SK-MEL-5 (cell line): Measurements from ENCODE around the gene UPK2. TPM values are rescaled to one million over a fixed set of nuclear protein-coding genes. Genes with fewer than 3 reads are reported as not detected.
"Not testable (repeated sequence)": the region's sequence is repeated elsewhere in the genome, so short reads cannot be mapped to it uniquely, and the experiment has no call there.

Source experiments
- DNase-seq: peaks from one replicate; pipeline ENCODE4 v3.0.0-alpha.2; 2016; ENCODE audit warnings: low read depth, low spot score
- in situ Hi-C: cut with HindIII; loops from 2 replicates; pipeline ENCODE4 v1.10.0; 2016; ENCODE audit warnings: low sequenced_read_pairs, high pct_unique_total_duplicates, low pct_unique_long_range_greater_than_20kb
- total RNA-seq: library from RNA; depleted of rRNA; stranded (reverse); fragments of >200 nt; shearing (Covaris generic); gene quantifications from 2 replicates; pipeline ENCODE4 v1.2.3, GENCODE V29; 2014

Gene UPK2
- total RNA-seq, 1 experiment from 2014 or later: not detected

DNA sequence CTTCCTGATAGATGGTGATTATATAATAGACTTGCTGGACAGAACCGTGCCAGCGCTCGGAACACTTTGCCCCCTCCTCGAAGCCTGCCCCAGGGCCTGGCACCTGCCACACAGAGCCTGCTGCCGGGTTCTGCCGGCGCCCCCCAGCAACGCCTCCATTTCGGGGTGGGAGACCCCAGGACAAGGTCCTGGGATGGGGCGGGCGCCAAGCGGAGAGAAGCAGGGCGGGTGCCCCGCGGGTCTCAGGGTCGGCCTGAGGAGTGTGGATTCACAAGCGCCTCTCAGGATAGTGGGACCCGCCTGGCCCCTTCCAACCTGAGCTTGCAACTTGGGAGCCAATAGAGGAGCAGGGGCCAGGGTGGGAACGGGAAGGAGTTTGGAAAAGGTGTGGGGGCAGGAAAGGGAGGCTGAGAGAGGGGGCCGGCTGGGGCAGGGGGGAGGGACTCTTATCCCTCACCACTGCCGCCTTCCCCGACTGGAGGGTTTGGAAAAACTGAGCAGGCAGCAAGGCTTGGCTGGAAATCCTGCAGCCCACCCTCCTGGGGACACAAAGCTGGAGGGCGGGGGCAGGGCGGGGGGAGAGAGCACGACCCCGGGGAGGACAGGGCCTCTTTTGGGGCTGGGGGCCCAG is 27.1 kb upstream of the UPK2 start:
- DNase-seq: peak; percentile 57
- in situ Hi-C loops: no loop called here

DNA sequence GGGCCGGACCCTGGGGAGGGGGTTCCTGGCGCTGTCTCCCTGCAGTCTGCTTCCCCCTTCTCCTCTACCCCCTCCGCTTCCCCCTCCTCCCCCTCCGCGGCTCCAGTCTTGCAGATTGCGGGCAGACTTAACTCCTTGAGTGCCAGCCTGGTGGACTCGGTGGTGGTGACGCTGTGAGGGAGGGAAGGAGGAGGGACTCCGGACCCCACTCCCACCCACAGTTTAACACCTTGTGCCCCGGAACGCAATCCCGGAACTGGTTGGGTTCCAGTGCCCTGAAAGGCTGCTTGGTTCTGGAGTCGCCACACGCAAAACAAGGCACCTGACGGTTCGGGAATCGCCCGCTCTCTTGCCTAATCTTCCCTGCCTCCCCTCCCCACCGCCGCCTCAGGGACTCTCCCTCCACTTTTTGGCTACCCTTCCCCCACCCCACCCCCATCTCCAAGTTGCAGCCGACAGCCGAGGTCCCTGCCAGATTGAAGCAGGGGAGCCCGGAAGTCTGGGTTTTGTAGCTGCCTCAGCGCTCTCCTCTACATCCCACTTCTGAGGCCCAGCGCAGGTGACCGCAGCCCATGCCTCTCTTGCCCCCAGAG is 26.5 kb upstream of the UPK2 start:
- DNase-seq: peak; percentile 88
- in situ Hi-C loops: no loop called here

DNA sequence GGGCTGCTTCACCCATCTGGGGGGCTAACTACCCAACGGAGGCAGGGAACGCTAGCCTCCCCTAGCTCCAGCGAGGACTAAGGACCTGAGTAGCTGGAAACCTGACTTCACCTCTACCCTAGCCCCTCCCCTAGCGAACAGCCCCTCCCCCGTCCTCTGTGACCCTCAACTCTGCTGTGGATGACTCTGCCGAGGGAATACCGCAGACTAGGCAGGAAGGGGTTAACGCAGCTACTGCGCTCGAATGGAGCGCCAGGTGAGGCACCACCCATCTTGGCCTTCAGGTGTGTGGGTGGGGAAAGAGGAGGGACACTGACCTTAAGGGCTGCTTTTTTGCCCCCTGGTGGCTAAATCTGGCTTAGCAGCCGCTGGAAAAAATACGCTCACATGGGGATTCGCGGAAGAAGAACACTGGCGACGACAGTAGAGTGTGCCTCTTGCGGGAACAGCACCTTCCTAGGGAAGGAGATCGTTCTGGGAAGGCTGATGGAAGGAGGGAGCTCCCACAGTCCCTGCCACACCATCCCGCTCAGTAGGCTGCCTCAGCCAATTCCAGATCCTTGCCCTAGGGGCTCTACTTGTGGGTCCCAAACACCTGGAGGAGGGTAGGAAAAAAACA is 25.9 kb upstream of the UPK2 start:
- in situ Hi-C loops: no loop called here
- peak; percentile 77 for DNase-seq

DNA sequence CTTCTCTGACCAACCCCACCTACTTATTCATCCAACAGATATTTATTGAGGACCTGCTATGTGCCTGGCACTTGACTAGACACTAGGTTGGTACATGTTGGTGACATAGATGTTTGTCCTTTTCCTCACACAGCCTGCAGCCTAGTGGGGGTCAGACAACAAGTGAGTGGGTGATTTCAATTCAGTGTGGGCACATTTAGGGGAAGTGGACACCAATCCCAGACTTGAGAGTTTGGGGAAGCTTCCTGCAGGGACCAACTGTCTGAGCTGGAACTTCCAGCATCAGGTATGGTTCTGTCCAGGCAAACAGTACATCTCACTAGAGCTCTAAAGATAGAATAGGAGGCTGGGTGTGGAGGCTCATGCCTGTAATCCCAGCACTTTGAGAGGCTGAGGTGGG is 24.5 kb upstream of the UPK2 start:
- DNase-seq: no peak
- in situ Hi-C loops: no loop called here

DNA sequence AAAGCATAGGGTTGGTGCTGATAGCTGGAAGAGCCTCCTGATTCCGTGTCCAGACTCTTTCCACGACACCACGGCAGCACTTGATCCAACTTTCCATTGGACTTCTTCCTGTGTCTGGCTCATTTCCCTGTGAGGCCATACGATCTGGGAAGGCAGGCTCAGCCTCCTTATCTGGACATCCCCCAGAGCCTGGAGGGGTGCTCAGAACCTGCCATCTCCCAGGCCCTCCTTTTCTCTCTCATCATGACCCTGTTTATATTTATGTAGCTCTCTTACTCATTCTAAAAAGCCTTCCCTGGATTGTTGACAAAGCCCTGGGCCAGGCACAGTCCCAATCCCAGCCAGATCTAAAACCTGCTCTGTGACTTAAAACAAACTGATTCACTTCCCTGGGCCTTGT is 22.6 kb upstream of the UPK2 start:
- in situ Hi-C loops: no loop called here
- DNase-seq: no peak

DNA sequence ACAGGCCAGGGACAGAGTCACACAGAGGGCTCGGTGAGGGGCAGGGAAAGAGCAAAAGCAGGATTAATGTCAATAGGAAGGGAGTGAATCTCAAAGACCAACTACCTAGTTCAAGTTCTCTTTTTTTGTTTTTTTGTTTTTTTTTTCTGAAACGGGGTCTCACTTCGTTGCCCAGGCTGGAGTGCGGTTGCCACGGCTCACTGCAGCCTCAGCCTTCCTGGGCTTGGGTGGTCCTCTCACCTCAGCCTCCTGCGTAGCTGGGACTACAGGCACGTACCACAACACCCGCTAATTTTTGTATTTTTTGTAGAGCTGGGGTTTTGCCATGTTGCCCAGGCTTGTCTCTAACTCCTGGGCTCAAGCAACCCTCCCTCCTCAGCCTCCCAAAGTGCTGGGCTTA is 20.7 kb upstream of the UPK2 start:
- no peak for DNase-seq
- in situ Hi-C loops: no loop called here

DNA sequence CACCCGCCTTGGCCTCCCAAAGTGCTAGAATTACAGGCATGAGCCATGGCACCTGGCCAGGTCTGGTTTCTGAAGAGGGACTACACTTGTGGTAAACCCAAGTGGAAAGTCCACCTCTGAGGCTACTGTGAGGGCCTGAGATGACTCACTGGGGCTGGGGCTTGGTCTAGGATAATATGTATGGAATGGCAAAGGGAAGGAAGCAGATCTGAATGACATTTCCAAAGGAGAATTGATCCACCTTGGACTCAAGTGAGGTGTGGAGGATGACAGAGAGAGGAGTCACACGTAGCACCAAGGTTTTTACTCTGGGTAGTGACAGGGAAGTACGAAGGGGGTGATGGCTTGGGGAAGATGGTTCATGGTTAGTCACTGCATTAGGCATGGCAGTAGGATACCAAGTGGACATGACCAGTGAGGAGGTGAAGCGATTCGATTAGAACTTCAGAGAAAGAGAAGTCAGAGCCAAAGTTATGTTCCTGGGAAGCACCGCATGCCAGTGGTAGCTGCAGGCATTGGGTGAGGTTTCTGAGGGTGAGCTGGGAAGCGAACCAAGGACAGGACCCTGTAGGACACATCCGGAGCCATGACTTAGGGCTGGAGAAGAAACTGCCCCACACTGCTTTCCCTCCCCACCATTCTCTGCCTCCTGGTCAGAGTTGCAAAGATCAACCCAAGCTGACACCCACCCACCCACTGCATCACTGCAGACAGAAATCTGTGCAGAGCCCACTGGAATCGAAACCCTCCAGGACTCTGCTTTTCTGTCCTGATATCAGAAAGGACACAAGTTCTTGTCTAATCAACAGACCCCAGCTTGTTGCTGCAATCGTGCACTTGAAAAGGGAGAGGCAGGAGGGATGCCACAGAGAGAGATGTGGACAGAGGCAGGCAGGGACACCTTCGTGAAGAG is 17.4 kb upstream of the UPK2 start:
- no peak for DNase-seq
- in situ Hi-C loops: no loop called here

DNA sequence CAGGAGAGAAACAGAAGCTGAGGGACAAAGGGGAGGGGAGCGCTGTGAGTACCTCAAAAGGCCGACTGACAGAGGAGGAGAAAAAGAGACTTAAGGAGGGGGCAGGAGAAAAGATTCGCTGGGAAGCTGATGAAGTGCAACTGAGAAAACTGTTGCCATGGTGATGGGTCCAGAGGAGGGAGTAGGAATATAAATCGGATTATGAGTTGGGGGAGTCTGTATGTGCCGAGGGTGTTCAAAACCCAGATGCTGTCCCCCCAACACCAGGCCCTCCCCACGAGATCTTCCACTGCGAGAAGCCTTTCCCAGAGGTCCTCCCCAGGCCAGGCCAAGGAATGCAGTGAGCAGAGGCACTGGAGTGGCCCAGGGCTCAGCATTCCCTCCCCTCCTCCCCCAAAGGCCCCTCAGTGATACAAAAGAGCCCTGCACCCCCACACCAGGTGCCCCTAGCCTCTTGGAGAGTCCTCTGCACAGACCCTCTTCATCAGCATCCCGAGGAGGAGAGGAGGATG is 16.6 kb upstream of the UPK2 start:
- in situ Hi-C loops: no loop called here
- no peak for DNase-seq

DNA sequence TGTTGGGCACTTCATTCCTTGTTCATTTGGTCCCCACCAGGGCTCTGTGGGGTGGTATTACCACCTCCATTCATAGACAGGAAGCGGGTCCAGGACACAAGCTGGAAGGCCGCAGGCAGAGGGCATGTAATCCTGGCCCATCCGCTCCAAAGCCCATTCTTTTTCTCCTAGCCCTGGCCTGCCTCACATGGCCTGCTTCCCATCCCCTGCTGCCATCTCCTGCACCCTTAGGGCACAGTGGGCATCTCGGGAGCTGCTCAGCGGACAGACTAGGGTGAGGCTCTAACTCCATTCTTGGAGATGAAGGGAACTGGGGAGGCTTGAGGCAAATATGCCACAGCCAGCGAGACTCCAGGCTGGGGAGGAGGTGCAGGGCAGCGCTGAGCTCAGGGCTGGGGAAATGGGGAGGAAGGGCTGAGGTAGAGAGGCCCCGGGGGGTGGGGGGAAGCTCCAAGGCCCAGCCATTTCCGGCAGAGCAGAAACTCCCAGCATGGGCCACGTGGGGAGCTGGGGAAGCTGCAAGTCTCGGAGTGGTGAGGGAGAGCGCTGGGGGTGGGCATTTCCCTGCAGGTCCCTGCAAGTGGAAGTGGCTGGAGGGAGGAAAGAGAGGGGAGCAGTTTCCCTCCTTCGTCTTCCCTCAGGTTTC is 16.0 kb upstream of the UPK2 start:
- in situ Hi-C loops: no loop called here
- DNase-seq: no peak

DNA sequence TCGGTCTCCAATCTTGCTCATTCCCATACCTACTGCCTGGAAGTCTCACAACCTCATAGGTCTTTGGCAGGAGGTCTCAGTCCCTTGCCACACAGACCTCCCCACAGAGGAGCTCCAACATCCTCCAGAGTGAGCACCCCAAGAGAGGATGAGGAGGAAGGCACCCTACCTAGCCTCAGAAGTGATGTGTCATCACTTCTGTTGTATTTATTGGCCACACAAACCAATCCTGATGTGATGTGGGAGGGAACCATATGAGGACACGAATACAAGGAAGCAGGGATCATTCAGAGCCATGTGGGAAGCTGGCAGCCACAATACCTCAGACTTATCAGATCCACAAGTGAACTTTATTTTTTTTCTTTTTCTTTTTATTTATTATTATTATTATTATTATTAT is 9.0 kb upstream of the UPK2 start:
- in situ Hi-C loops: no loop called here
- no peak for DNase-seq

DNA sequence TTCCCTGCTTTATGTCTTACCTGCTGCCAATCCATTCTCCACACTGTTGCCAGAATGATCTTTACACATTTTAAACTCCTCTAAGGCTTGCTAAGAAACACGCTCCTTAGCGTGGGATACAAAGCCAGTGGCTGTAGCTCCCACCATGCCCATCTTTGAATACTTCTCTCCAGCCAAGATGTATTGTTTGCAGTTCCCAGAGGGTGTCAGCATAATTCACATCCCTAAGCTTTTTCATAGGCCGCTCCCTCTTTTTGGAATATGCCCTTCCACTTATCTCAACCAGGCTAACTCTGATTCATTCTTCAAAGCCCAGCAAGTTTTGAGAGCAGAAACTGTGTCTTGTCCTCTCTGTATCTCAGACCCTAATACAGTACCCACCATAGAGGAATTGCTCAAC is 8.1 kb upstream of the UPK2 start:
- no peak for DNase-seq
- in situ Hi-C loops: no loop called here

DNA sequence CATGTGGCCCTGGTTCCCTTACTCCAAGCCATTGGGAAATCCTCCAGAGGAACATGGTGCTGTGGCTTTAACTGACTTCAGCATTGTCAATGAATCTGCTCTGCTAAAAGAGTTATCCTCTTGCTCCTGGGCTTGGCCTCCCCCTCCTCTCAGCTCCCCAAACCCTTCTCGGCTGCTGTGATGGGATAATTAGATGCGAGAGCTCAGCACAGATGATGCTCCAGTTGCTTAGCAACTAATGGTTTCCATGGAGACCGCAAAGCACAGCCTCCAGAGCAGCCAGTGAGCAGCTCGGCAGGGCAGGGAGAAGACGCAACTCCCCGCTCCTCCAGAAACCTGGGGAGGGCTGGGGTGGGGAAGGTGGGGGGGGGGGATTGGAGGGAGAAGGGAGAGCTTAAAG is 2.8 kb upstream of the UPK2 start:
- peak; percentile 33 for DNase-seq
- in situ Hi-C loops: no loop called here

DNA sequence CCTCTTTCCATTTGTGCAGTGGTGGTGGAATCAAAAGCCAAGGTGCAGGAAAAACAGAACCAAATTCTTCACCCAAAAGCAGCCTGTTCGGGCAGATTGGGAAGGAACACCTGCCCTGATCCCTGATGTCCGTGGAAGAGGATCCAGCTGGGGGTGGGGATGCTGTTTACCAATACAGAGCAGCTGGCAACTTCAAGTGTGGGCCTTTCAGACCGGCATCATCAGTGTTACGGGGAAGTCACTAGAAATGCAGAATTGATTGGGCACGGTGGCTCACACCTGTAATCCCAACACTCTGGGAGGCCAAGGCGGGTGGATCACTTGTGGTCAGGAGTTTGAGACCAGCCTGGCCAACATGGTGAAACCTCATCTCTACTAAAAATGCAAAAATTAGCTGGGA is 2.1 kb upstream of the UPK2 start:
- in situ Hi-C loops, DNase-seq: not testable (repeated sequence)

DNA sequence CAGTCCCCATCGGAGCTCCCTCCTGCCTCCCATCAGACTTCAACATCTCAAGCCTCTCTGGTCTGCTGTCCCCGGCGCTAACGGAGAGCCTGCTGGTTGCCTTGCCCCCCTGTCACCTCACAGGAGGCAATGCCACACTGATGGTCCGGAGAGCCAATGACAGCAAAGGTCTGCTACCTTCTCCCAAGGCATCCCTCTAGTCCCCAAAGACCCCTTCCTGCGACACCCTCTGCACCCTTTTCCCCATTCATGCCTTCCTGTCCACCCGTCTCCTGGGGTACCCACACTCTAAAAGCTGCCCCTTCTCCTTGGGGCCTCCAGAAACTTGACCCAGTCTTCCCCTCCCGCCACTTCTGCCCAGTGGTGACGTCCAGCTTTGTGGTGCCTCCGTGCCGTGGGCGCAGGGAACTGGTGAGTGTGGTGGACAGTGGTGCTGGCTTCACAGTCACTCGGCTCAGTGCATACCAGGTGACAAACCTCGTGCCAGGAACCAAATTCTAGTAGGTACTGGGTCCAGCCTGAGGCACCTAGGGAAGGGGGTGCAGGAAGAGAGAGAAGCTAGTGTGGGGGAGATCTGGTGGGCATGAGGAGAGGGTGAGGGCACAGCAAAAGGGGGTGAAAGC is 860 bp downstream of the UPK2 start:
- no peak for DNase-seq
- in situ Hi-C loops: no loop called here

DNA sequence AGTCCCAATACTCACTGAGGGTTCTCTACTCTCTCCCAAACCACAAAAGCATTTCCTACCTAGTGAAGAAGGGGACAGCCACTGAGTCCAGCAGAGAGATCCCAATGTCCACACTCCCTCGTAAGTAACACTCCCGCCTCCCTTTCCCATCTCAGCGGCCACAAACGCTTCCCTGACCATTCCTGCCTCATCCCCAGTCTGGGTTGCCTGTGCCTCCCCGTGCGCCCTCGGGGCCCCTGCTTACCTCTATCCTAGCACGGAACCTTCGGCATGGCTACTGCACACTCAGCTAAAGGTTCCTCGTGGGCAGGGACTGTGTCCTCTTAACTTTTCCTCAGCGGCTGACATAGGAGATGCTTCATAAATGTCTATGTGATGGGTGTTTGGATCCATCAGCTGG is 1.5 kb downstream of the UPK2 start:
- DNase-seq: no peak
- in situ Hi-C loops: no loop called here

DNA sequence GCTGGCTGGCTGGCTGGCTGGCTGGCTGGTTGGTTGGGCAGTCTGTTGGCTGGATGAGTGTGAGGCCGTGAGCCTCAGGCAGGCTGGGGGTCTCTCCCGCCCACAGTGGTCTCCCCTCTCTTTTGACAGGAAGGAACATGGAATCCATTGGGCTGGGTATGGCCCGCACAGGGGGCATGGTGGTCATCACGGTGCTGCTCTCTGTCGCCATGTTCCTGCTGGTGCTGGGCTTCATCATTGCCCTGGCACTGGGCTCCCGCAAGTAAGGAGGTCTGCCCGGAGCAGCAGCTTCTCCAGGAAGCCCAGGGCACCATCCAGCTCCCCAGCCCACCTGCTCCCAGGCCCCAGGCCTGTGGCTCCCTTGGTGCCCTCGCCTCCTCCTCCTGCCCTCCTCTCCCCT is 1.9 kb downstream of the UPK2 start:
- in situ Hi-C loops: no loop called here
- DNase-seq: no peak

DNA sequence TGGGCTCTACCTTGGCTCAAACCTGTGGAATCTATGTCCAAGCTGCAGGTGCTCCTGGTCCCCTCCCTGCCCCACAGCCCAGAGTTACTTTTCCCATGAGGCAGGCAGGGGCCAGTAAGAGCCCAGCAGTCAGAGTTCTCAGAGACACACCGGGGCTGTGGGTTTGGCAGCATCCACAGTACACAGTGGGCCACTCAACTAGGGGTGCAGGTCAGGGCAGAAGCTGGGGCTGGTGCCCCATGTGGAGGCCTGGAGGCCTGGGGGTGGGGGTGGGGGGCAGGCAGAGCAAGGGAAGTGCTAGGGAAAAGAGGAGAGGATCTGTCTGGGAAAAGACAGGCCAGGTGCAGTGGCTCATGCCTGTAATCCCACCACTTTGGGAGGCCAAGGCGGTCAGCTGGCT is 2.5 kb downstream of the UPK2 start:
- in situ Hi-C loops: no loop called here
- no peak for DNase-seq
